HUES64 (cell line): ENCODE results near the gene ITGA1.
A peak's percentile ranks its signal among the peaks of the same experiment; 100 is the strongest.

ENCODE experiments used
- H3K27ac ChIP-seq: 2 replicates; pipeline ENCODE4 v1.7.0; 2013; ENCODE audit warnings: low read depth, low read length, inconsistent platforms
- H3K27me3 ChIP-seq: 2 replicates; pipeline ENCODE4 v1.6.1; 2013; ENCODE audit warnings: mild to moderate bottlenecking, low read length; ENCODE audit not compliant: insufficient read depth
- H3K36me3 ChIP-seq: 2 replicates; pipeline ENCODE4 v1.6.1; 2013; ENCODE audit warnings: mild to moderate bottlenecking, low read length; ENCODE audit not compliant: insufficient read depth
- H3K4me1 ChIP-seq: 2 replicates; pipeline ENCODE4 v1.6.1; 2013; ENCODE audit warnings: mild to moderate bottlenecking, low read length, moderate library complexity; ENCODE audit not compliant: insufficient read depth
- H3K4me3 ChIP-seq: 2 replicates; pipeline ENCODE4 v1.5.1; 2013; ENCODE audit warnings: mild to moderate bottlenecking, low read length, moderate library complexity
- H3K9ac ChIP-seq: 2 replicates; pipeline ENCODE4 v1.6.1; 2013; ENCODE audit warnings: mild to moderate bottlenecking, low read depth, low read length
- H3K9me3 ChIP-seq: 2 replicates; pipeline ENCODE4 v1.6.1; 2013; ENCODE audit warnings: low read depth, low read length; ENCODE audit not compliant: insufficient read depth
- WGBS: fragments of 150-250, 120-280 bp; methylation state at CpG from one replicate; pipeline ENCODE4 v1.1.7; 2013; ENCODE audit warnings: missing lambda C conversion rate; 5-methylcytosine and 5-hydroxymethylcytosine counted together

ITGA1 gene

GRCh38 chr5:52789378-52789777, 1.7 kb downstream of the ITGA1 start:
- Histone ChIP-seq H3K9me3 (no peaks in the 10 kb centered on the region), H3K9ac (no peak overlapping the region), H3K36me3 (no peaks in the 10 kb centered on the region), H3K4me1 (peaks cover 8% of the 10 kb centered on the region; the same call in 1 of the 2 replicates), H3K27me3 (peaks cover 23% of the 10 kb centered on the region; the same call in 1 of the 2 replicates), H3K27ac (no peak overlapping the region), H3K4me3 (peak overlapping the region; percentile 69; the same call in 1 of the 2 replicates)
- WGBS: 93% methylated on average over 1 of the region's 1 CpG

DNA sequence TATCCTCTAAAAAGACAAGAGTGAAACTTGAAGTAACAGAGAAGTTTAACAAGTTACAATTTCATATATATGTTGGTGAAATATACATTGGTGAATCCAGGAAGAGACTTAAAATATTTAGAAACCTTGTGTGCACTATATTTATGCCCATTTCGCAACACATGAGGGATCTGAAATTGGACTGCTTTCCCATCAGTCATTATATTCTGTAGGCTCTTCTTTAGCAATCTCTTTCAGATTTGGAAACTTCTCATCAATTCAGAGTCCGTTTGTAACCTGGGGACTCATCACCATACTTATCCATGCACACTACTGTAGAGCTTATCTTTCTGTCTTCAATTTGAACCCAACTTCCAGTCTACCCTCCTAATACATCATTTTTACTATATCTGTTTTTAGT, 2.1 kb downstream of the ITGA1 start:
- Histone ChIP-seq H3K4me1 (peaks cover 8% of the 10 kb centered on the region; the same call in 1 of the 2 replicates), H3K36me3 (no peaks in the 10 kb centered on the region), H3K27me3 (peaks cover 23% of the 10 kb centered on the region; the same call in 1 of the 2 replicates), H3K9ac (no peak overlapping the region), H3K4me3 (no peak overlapping the region), H3K9me3 (no peaks in the 10 kb centered on the region), H3K27ac (no peak overlapping the region)
- WGBS: over 99% methylated on average over 2 of the region's 2 CpGs

DNA sequence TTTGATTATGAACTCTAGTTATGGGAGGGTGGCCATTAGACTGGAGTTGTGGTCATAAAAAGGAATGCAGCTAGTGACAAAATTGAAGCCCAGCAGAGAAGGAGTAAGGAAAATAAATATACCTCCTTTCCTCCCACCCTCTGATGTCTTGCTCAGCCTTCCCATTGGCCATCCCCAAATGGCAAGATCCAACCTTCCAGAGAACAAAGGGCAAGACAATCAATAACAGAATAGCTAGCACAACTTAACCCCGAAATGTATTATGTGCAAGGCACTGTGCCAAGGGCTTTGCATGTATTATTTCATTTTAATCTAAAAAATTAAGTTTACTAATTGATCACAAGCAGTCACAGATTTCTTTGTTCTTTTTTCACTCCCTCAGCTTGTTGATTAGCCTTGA, 3.6 kb downstream of the ITGA1 start:
- Histone ChIP-seq H3K27me3 (peaks cover 23% of the 10 kb centered on the region; the same call in 1 of the 2 replicates), H3K9ac (no peak overlapping the region), H3K4me1 (peaks cover 8% of the 10 kb centered on the region; the same call in 1 of the 2 replicates), H3K36me3 (no peaks in the 10 kb centered on the region), H3K27ac (no peak overlapping the region), H3K9me3 (no peaks in the 10 kb centered on the region), H3K4me3 (no peak overlapping the region)
- WGBS: 78% methylated on average over 1 of the region's 1 CpG

GRCh38 chr5:52794519-52794918, 6.8 kb downstream of the ITGA1 start:
- H3K4me3 ChIP-seq: no peak overlapping the region
- 100% methylated on average over 1 of the region's 1 CpG for WGBS
- H3K9ac ChIP-seq: no peak overlapping the region
- H3K27me3 ChIP-seq: peaks cover 7% of the 10 kb centered on the region; the same call in 1 of the 2 replicates
- H3K9me3 ChIP-seq: no peaks in the 10 kb centered on the region
- peaks cover 13% of the 10 kb centered on the region for H3K4me1 ChIP-seq
- H3K27ac ChIP-seq: no peak overlapping the region
- H3K36me3 ChIP-seq: no peaks in the 10 kb centered on the region

- no peaks in the 10 kb centered on the region for H3K9me3 ChIP-seq
- no peak overlapping the region for H3K4me3 ChIP-seq
- H3K27me3 ChIP-seq: no peaks in the 10 kb centered on the region
- H3K9ac ChIP-seq: no peak overlapping the region
- H3K4me1 ChIP-seq: peaks cover 13% of the 10 kb centered on the region
- H3K36me3 ChIP-seq: no peaks in the 10 kb centered on the region
- no peak overlapping the region for H3K27ac ChIP-seq
Observed at GRCh38 chr5:52796031-52796430, 8.3 kb downstream of the ITGA1 start.

- Histone ChIP-seq H3K36me3 (peaks cover 3% of the 10 kb centered on the region), H3K9ac (no peak overlapping the region), H3K27me3 (no peaks in the 10 kb centered on the region), H3K4me3 (no peak overlapping the region), H3K27ac (no peak overlapping the region), H3K4me1 (peaks cover 16% of the 10 kb centered on the region), H3K9me3 (no peaks in the 10 kb centered on the region)
- 77% methylated on average over 2 of the region's 2 CpGs for WGBS
Observed at GRCh38 chr5:52796516-52797103, 8.9 kb downstream of the ITGA1 start.

GRCh38 chr5:52798938-52799337, 11.2 kb downstream of the ITGA1 start:
- peaks cover 34% of the 10 kb centered on the region for H3K4me1 ChIP-seq
- no peaks in the 10 kb centered on the region for H3K27me3 ChIP-seq
- peak overlapping the region; percentile 8; the same call in 1 of the 2 replicates for H3K27ac ChIP-seq
- H3K9me3 ChIP-seq: no peaks in the 10 kb centered on the region
- H3K4me3 ChIP-seq: peak overlapping the region; percentile 88
- WGBS: 54% methylated on average over 2 of the region's 3 CpGs
- peak overlapping the region; percentile 81; the same call in 1 of the 2 replicates for H3K9ac ChIP-seq
- H3K36me3 ChIP-seq: peaks cover 24% of the 10 kb centered on the region

GRCh38 chr5:52799358-52799982, 11.8 kb downstream of the ITGA1 start:
- peaks cover 29% of the 10 kb centered on the region for H3K36me3 ChIP-seq
- peak overlapping the region; percentile 88 for H3K4me3 ChIP-seq
- H3K27me3 ChIP-seq: no peaks in the 10 kb centered on the region
- no peaks in the 10 kb centered on the region for H3K9me3 ChIP-seq
- peaks cover 38% of the 10 kb centered on the region for H3K4me1 ChIP-seq
- WGBS: under 1% methylated on average over 18 of the region's 19 CpGs
- H3K9ac ChIP-seq: peak overlapping the region; percentile 81
- peak overlapping the region; percentile 94 for H3K27ac ChIP-seq

GRCh38 chr5:52799983-52800393, 12.3 kb downstream of the ITGA1 start:
- peaks cover 31% of the 10 kb centered on the region for H3K36me3 ChIP-seq
- peak overlapping the region; percentile 88 for H3K4me3 ChIP-seq
- under 1% methylated on average over 34 of the region's 34 CpGs for WGBS
- no peaks in the 10 kb centered on the region for H3K27me3 ChIP-seq
- peak overlapping the region; percentile 81 for H3K9ac ChIP-seq
- H3K27ac ChIP-seq: peak overlapping the region; percentile 94
- peaks cover 38% of the 10 kb centered on the region for H3K4me1 ChIP-seq
- no peaks in the 10 kb centered on the region for H3K9me3 ChIP-seq

DNA sequence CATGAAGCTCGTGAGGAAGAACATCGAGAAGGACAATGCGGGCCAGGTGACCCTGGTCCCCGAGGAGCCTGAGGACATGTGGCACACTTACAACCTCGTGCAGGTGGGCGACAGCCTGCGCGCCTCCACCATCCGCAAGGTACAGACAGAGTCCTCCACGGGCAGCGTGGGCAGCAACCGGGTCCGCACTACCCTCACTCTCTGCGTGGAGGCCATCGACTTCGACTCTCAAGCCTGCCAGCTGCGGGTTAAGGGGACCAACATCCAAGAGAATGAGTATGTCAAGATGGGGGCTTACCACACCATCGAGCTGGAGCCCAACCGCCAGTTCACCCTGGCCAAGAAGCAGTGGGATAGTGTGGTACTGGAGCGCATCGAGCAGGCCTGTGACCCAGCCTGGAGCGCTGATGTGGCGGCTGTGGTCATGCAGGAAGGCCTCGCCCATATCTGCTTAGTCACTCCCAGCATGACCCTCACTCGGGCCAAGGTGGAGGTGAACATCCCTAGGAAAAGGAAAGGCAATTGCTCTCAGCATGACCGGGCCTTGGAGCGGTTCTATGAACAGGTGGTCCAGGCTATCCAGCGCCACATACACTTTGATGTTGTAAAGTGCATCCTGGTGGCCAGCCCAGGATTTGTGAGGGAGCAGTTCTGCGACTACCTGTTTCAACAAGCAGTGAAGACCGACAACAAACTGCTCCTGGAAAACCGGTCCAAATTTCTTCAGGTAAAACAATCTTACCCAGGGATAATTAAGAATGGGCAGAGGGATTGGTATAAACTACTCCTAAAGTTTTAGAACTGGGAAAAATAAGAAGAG, 12.9 kb downstream of the ITGA1 start:
- WGBS: 2% methylated on average over 31 of the region's 31 CpGs
- H3K4me1 ChIP-seq: peaks cover 38% of the 10 kb centered on the region
- no peaks in the 10 kb centered on the region for H3K9me3 ChIP-seq
- peaks cover 31% of the 10 kb centered on the region for H3K36me3 ChIP-seq
- peak overlapping the region; percentile 81 for H3K9ac ChIP-seq
- no peaks in the 10 kb centered on the region for H3K27me3 ChIP-seq
- peak overlapping the region; percentile 88 for H3K4me3 ChIP-seq
- peak overlapping the region; percentile 94 for H3K27ac ChIP-seq

- Histone ChIP-seq H3K36me3 (peaks cover 31% of the 10 kb centered on the region), H3K27me3 (no peaks in the 10 kb centered on the region), H3K9me3 (no peaks in the 10 kb centered on the region), H3K4me1 (peaks cover 38% of the 10 kb centered on the region), H3K9ac (peak overlapping the region; percentile 81), H3K4me3 (peak overlapping the region; percentile 88), H3K27ac (peak overlapping the region; percentile 94; the same call in 1 of the 2 replicates)
- WGBS: 4% methylated on average over 8 of the region's 8 CpGs
Observed at GRCh38 chr5:52801329-52801728, 13.6 kb downstream of the ITGA1 start.
